Epithelial cell of proximal tubule (primary cell): ENCODE measurements around the gene GATD1. TPM values are rescaled to one million over a fixed set of nuclear protein-coding genes. Genes with fewer than 3 reads are reported as not detected.
A peak's percentile ranks its signal among the peaks of the same experiment; 100 is the strongest.
"Not testable (repeated sequence)": the region's sequence is repeated elsewhere in the genome, so short reads cannot be mapped to it uniquely, and the experiment has no call there.

ENCODE experiments used
- DNase-seq: peaks from one replicate; pipeline ENCODE4 v3.0.0-alpha.2; 2011; ENCODE audit warnings: low read depth
- H3K4me3 ChIP-seq: 2 replicates; pipeline ENCODE4 v1.5.1; 2011; ENCODE audit warnings: low read depth, mild to moderate bottlenecking, low read length
- CTCF ChIP-seq: conservative IDR thresholded peaks from 2 replicates; pipeline ENCODE4 v1.5.1; 2012; ENCODE audit warnings: low read depth, mild to moderate bottlenecking, low read length
- total RNA-seq: library from RNA; depleted of rRNA; stranded (reverse); fragments of >200 nt; gene quantifications from 2 replicates; pipeline ENCODE4 v1.2.3, GENCODE V29; 2015

The GATD1 gene
- total RNA-seq, 1 donor from 2014 or later: 68.8 TPM

DNA sequence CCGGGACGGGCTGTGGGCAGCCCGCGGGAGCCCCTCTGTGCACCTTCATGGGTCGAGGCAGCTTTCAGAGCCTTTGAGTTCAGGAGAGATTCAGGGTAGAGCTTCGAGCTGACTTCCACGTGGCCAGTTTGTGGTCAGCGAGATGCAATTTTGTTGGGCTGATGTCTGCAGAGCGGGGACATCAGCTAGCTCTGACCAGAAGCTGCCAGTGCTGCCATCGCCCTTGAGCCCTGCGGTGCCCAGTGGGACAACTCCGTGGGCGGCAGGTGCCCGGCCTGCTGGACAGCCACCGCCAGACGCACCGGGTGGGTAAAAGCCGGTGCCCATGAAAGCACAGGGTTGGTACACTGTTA is 29.3 kb downstream of the GATD1 start:
- peak overlapping the region; percentile 89 for H3K4me3 ChIP-seq
- DNase-seq: no peak
- no peak for TF ChIP-seq CTCF

DNA sequence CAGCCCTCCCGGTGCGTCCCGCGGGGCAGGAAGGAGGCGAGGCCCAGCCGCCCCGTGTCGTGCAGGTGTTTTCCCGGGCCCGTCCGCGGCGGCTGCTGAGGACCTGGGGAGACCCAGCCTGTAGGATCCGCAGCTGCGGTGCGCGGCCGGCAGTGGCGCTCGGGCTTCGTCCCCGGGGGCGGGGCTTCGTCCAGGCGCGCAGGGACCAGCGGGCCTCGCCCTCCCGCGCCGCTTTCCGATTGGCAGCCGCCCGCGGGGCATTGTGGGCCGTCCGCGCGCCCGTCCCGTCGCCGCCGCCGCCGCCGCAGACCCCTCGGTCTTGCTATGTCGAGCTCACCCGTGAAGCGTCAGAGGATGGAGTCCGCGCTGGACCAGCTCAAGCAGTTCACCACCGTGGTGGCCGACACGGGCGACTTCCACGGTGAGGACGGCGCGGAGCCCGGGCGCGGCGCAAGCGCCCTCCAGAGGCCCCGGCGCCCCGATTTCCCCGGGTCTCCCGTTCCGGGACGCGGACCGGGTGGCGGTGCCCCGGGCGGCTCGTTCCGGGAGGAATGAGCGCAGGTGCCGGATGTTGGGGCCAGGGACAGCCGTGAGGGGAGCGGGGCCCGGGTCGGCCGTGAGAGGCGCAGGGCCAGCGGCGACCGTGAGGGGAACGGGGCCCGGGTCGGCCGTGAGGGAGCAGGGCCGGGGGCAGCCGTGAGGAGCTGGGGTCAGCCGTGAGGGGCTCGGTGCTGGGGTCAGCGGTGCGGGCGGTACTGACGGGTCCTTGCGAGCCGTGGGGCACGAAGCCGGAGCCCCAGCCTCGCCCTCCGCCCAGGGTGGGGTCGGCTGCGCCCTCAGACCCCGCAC is 29.9 kb downstream of the GATD1 start, which contains the start of gene TALDO1:
TSS of gene TALDO1 (plus strand) at position 307 of the 849 bp plus-strand sequence. CDS start at position 325, 18 bp downstream.
- no peak for TF ChIP-seq CTCF
- H3K4me3 ChIP-seq: peak within 1 kb of the TSS; percentile 89
- DNase-seq: no peak

- TF ChIP-seq CTCF: no peak
- H3K4me3 ChIP-seq: peak overlapping the region; percentile 89
- DNase-seq: no peak
Measured at GRCh38 chr11:746289-747157, 30.8 kb downstream of the GATD1 start.

GRCh38 chr11:745428-745827 is 31.9 kb downstream of the GATD1 start:
- DNase-seq: no peak
- H3K4me3 ChIP-seq: no peak overlapping the region
- TF ChIP-seq CTCF: no peak

DNA sequence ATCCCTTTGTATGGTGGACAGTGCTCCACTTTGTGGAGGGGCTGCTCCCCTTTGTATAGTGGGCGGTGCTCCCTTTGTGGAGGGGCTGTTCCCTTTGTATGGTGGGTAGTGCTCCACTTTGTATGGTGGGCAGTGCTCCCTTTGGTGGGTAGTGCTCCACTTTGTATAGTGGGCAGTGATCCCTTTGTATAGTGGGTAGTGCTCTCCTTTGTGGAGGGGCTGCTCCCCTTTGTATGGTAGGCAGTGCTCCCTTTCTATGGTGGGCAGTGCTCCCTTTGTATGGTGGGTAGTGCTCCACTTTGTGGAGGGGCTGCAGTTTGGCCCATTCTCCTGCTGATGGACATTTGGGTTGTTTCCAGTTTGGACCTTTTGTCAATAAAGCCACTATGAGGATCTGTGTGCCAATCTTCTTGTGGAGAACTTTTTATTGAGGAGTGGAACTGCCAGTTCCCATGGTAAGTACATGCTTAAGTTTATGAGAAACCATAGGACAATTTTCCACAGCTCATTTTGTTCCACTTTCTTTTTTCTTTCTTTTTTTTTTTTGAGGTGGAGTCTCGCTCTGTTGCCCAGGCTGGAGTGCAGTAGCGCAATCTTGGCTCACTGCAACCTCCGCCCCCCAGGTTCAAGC is 34.6 kb downstream of the GATD1 start:
- no peak for DNase-seq
- no peak for TF ChIP-seq CTCF
- no peak overlapping the region for H3K4me3 ChIP-seq

DNA sequence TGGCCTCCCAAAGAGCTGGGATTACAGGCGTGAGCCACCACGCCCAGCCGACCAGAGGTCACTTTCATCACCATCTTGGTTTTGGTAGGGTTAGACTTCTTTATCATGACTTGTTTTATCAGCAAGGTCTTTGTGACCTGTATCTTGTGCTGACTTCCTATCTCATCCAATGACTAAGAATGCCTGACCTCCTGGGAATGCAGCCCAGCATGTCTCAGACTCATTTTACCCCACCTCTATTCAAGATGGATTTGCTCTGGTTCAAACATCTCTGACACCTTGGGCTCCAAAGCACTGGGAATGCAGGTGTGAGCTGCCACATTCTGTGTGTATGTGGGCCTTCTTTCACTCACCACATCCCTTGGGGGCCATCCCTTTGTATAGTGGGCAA is 35.1 kb downstream of the GATD1 start:
- no peak for TF ChIP-seq CTCF
- DNase-seq: no peak
- H3K4me3 ChIP-seq: no peak overlapping the region

DNA sequence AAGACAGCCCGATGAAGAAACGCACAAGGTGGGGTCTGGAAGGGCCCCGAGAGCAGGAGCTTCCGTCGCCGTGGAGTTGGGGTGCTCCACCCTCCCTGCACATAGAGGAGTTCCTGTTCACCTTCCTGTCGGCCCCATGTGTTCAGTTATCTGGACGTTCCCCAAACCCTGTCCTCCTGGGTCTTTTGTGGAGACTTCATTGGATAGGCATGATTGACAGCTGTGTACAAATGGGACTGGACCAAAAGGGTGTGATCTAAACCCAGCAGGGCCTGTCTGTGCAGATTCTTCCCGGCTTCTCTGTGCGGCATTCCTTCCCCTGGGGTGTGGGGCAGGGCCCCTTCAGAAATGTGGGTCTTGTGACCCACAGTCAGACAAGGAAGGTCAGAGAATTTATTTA is 39.4 kb downstream of the GATD1 start:
- not testable (repeated sequence) for DNase-seq

More for the DNA sequence above, 39.4 kb downstream of the GATD1 start:
- H3K4me3 ChIP-seq: not testable (repeated sequence)
